Liver (tissue), 9 donors: ENCODE data around the gene CD79A. TPM values are rescaled to one million over a fixed set of nuclear protein-coding genes. Genes with fewer than 3 reads are reported as not detected.

Experiments used
- DNase-seq: peaks from one replicate; pipeline ENCODE4 v3.0.0-alpha.2; 2017; ENCODE audit warnings: low spot score
- H3K27ac ChIP-seq, 2 donors: one replicate each; pipeline ENCODE4 v1.7.0; 2013; ENCODE audit warnings: inconsistent platforms in 2 of 2, low read length in 2 of 2, control low read depth in 1 of 2, low read depth in 1 of 2, mild to moderate bottlenecking in 1 of 2
- H3K27me3 ChIP-seq, 4 donors: one replicate each; pipeline versions ENCODE4 v1.6.1 to v1.7.0; 2013; ENCODE audit warnings: low read length in 3 of 4, inconsistent platforms in 1 of 4, mild to moderate bottlenecking in 1 of 4, moderate library complexity in 1 of 4; ENCODE audit not compliant: control insufficient read depth in 4 of 4, insufficient read depth in 4 of 4
- H3K36me3 ChIP-seq, 4 donors: one replicate each; pipeline versions ENCODE4 v1.6.1 to v1.7.0; 2013; ENCODE audit warnings: low read length in 3 of 4, mild to moderate bottlenecking in 3 of 4, low read depth in 1 of 4, moderate library complexity in 1 of 4; ENCODE audit not compliant: control insufficient read depth in 4 of 4, insufficient read depth in 3 of 4
- H3K4me1 ChIP-seq, 4 donors: one replicate each; pipeline versions ENCODE4 v1.6.1 to v1.7.0; 2013; ENCODE audit warnings: low read length in 3 of 4, mild to moderate bottlenecking in 3 of 4, moderate library complexity in 1 of 4; ENCODE audit not compliant: control insufficient read depth in 4 of 4, insufficient read depth in 4 of 4
- H3K4me3 ChIP-seq, 3 donors: one replicate each; pipeline versions ENCODE4 v1.6.1 to v1.7.0; 2013; ENCODE audit warnings: low read length in 3 of 3, control low read depth in 1 of 3, low read depth in 1 of 3, mild to moderate bottlenecking in 1 of 3
- H3K9ac ChIP-seq, 2 donors: one replicate each; pipeline ENCODE4 v1.7.0; 2013; ENCODE audit warnings: low read length in 2 of 2, mild to moderate bottlenecking in 2 of 2, moderate library complexity in 2 of 2, control low read depth in 1 of 2, low read depth in 1 of 2
- H3K9me3 ChIP-seq, 4 donors: one replicate each; pipeline versions ENCODE4 v1.6.1 to v1.7.0; 2013; ENCODE audit warnings: low read length in 3 of 4; ENCODE audit not compliant: control insufficient read depth in 4 of 4
- ATF3 ChIP-seq: IDR thresholded peaks from 2 replicates; pipeline ENCODE4 v1.6.1; 2016; ENCODE audit warnings: antibody characterized with exemption
- FOXA1 ChIP-seq: IDR thresholded peaks from 2 replicates; pipeline ENCODE4 v1.6.1; 2016; ENCODE audit warnings: antibody characterized with exemption
- FOXA2 ChIP-seq: IDR thresholded peaks from 2 replicates; pipeline ENCODE4 v1.6.1; 2016; ENCODE audit warnings: antibody characterized with exemption
- GABPA ChIP-seq, 2 donors: IDR thresholded peaks in 1 of 2; conservative IDR thresholded peaks in 1 of 2; 2 replicates each; pipeline ENCODE4 v1.6.1; 2016; ENCODE audit warnings: antibody characterized with exemption in 2 of 2, mild to moderate bottlenecking in 1 of 2, moderate library complexity in 1 of 2
- HNF4A ChIP-seq, 2 donors: conservative IDR thresholded peaks; 2 replicates each; pipeline ENCODE4 v1.6.1; 2016; ENCODE audit warnings: antibody characterized with exemption in 2 of 2, mild to moderate bottlenecking in 2 of 2
- HNF4G ChIP-seq: IDR thresholded peaks from 2 replicates; pipeline ENCODE4 v1.6.1; 2016; ENCODE audit warnings: antibody characterized with exemption
- JUND ChIP-seq, 2 donors: IDR thresholded peaks; 2 replicates each; pipeline ENCODE4 v1.6.1; 2016; ENCODE audit warnings: antibody characterized with exemption in 2 of 2
- MAX ChIP-seq: IDR thresholded peaks from 2 replicates; pipeline ENCODE4 v1.6.1; 2016; ENCODE audit warnings: antibody characterized with exemption
- NR2F2 ChIP-seq: IDR thresholded peaks from 2 replicates; pipeline ENCODE4 v1.6.1; 2016; ENCODE audit warnings: antibody characterized with exemption
- RAD21 ChIP-seq, 2 donors: IDR thresholded peaks; 2 replicates each; pipeline ENCODE4 v1.6.1; 2016; ENCODE audit warnings: antibody characterized with exemption in 2 of 2, mild to moderate bottlenecking in 2 of 2
- RXRA ChIP-seq, 2 donors: IDR thresholded peaks; 2 replicates each; pipeline ENCODE4 v1.6.1; 2017 to 2018; ENCODE audit warnings: antibody characterized with exemption in 2 of 2, mild to moderate bottlenecking in 1 of 2
- SP1 ChIP-seq: IDR thresholded peaks from 2 replicates; pipeline ENCODE4 v1.6.1; 2018; ENCODE audit warnings: antibody characterized with exemption, mild to moderate bottlenecking
- TAF1 ChIP-seq: conservative IDR thresholded peaks from 2 replicates; pipeline ENCODE4 v1.6.1; 2016; ENCODE audit warnings: antibody characterized with exemption, mild to moderate bottlenecking
- YY1 ChIP-seq: IDR thresholded peaks from 2 replicates; pipeline ENCODE4 v1.6.1; 2016; ENCODE audit warnings: antibody characterized with exemption, mild to moderate bottlenecking
- WGBS: extraction: QIAGEN DNeasy Blood & Tissue Kit; methylation state at CpG from one replicate; pipeline ENCODE4 v1.1.7; 2013; 5-methylcytosine and 5-hydroxymethylcytosine counted together
- polyA plus RNA-seq, 2 donors: library from polyadenylated mRNA; stranded (reverse) in 1 of 2; unstranded in 1 of 2; fragments of 200-250 nt in 1 of 2; fragments of >200 nt in 1 of 2; fragmentation: Nextera tagmentation in 1 of 2; extraction: Ambion mirVana in 1 of 2; gene quantifications; one replicate each; pipeline versions ENCODE4 v1.2.1 to v1.2.3, GENCODE V29; 2013 to 2015
- total RNA-seq, 2 donors: library from RNA; depleted of rRNA; stranded (reverse); fragments of >200 nt; gene quantifications; one replicate each; pipeline ENCODE4 v1.2.3, GENCODE V29; 2014
- TF ChIP-seq, protein P1 (sequence below): IDR thresholded peaks from 2 replicates; pipeline ENCODE4 v1.6.1; 2016; ENCODE audit warnings: antibody characterized with exemption, mild to moderate bottlenecking
- TF ChIP-seq, protein P2 (sequence below): fragments of 150-350 bp; IDR thresholded peaks from 2 replicates; pipeline ENCODE4 v1.5.1; 2017; ENCODE audit warnings: improper control_type of control experiment, low read depth, low read length; ENCODE audit not compliant: missing input control
- donor health status: healthy.
- donor health status: healthy.
- donor health status: healthy.
- donor health status: healthy.
- donor health status: healthy.

CD79A gene
- total and polyA plus RNA-seq, 4 donors, result 0.43 to 5.0 (median 2.0) TPM

GRCh38 chr19:41892173-41892902 is 15.3 kb downstream of the CD79A start:
- no peak overlapping the region for H3K9ac ChIP-seq
- 95% methylated on average over 34 of the region's 34 CpGs for WGBS
- no peak overlapping the region for H3K4me3 ChIP-seq
- no peak overlapping the region for H3K27ac ChIP-seq
- H3K9me3 ChIP-seq, result no peaks in the 10 kb centered on the region
- H3K4me1 ChIP-seq, result no peaks in the 10 kb centered on the region
- DNase-seq, result no peak
- H3K27me3 ChIP-seq, result no peaks in the 10 kb centered on the region
- TF ChIP-seq GABPA (IDR thresholded peaks at IDR 0.05 in 1 of 2, conservative IDR thresholded peaks at IDR 0.05 in 1 of 2), result no peak
- TF ChIP-seq, protein P1, sequence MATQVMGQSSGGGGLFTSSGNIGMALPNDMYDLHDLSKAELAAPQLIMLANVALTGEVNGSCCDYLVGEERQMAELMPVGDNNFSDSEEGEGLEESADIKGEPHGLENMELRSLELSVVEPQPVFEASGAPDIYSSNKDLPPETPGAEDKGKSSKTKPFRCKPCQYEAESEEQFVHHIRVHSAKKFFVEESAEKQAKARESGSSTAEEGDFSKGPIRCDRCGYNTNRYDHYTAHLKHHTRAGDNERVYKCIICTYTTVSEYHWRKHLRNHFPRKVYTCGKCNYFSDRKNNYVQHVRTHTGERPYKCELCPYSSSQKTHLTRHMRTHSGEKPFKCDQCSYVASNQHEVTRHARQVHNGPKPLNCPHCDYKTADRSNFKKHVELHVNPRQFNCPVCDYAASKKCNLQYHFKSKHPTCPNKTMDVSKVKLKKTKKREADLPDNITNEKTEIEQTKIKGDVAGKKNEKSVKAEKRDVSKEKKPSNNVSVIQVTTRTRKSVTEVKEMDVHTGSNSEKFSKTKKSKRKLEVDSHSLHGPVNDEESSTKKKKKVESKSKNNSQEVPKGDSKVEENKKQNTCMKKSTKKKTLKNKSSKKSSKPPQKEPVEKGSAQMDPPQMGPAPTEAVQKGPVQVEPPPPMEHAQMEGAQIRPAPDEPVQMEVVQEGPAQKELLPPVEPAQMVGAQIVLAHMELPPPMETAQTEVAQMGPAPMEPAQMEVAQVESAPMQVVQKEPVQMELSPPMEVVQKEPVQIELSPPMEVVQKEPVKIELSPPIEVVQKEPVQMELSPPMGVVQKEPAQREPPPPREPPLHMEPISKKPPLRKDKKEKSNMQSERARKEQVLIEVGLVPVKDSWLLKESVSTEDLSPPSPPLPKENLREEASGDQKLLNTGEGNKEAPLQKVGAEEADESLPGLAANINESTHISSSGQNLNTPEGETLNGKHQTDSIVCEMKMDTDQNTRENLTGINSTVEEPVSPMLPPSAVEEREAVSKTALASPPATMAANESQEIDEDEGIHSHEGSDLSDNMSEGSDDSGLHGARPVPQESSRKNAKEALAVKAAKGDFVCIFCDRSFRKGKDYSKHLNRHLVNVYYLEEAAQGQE, result no peak
- H3K36me3 ChIP-seq, result peaks cover 9 to 50% (median 14%) of the 10 kb centered on the region in 4 donors

- no peaks in the 10 kb centered on the region for H3K9me3 ChIP-seq
- H3K27ac ChIP-seq, result no peak overlapping the region
- no peak overlapping the region for H3K4me3 ChIP-seq
- no peak for DNase-seq
- no peak overlapping the region for H3K9ac ChIP-seq
- no peaks in the 10 kb centered on the region for H3K4me1 ChIP-seq
- H3K36me3 ChIP-seq, result peaks cover 10 to 62% (median 15%) of the 10 kb centered on the region in 4 donors
- H3K27me3 ChIP-seq, result no peaks in the 10 kb centered on the region
- WGBS, result 84% methylated on average over 6 of the region's 6 CpGs
- TF ChIP-seq, protein P2, sequence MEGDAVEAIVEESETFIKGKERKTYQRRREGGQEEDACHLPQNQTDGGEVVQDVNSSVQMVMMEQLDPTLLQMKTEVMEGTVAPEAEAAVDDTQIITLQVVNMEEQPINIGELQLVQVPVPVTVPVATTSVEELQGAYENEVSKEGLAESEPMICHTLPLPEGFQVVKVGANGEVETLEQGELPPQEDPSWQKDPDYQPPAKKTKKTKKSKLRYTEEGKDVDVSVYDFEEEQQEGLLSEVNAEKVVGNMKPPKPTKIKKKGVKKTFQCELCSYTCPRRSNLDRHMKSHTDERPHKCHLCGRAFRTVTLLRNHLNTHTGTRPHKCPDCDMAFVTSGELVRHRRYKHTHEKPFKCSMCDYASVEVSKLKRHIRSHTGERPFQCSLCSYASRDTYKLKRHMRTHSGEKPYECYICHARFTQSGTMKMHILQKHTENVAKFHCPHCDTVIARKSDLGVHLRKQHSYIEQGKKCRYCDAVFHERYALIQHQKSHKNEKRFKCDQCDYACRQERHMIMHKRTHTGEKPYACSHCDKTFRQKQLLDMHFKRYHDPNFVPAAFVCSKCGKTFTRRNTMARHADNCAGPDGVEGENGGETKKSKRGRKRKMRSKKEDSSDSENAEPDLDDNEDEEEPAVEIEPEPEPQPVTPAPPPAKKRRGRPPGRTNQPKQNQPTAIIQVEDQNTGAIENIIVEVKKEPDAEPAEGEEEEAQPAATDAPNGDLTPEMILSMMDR, result no peak
- no peak for TF ChIP-seq MAX
- TF ChIP-seq FOXA1, result no peak
- no peak for TF ChIP-seq YY1
- no peak for TF ChIP-seq RXRA (IDR thresholded peaks at IDR 0.05)
- no peak for TF ChIP-seq RAD21 (IDR thresholded peaks at IDR 0.05)
- no peak for TF ChIP-seq FOXA2
- no peak for TF ChIP-seq ATF3
- no peak for TF ChIP-seq JUND (IDR thresholded peaks at IDR 0.05)
- TF ChIP-seq NR2F2, result no peak
- TF ChIP-seq HNF4G, result no peak
- TF ChIP-seq GABPA (IDR thresholded peaks at IDR 0.05 in 1 of 2, conservative IDR thresholded peaks at IDR 0.05 in 1 of 2), result no peak
- TF ChIP-seq, protein P1, result no peak
- TF ChIP-seq SP1, result no peak
- no peak for TF ChIP-seq TAF1
- TF ChIP-seq HNF4A (conservative IDR thresholded peaks at IDR 0.05), result no peak
These were observed 16.8 kb downstream of the CD79A start for GRCh38 chr19:41893899-41894298.
